ENCODE data around the gene HEATR1.

Gene HEATR1

GRCh38 chr1:236561976-236562375 is 42.3 kb downstream of the HEATR1 start:
- in situ Hi-C loops (cut with HindIII; ENCODE audit: low pct_ligation_motif_present, low sequenced_read_pairs), result no loop called here
- no peak for DNase-seq
- no peaks in the 10 kb centered on the region for H3K27me3 ChIP-seq (replicated peaks)
- no peak overlapping the region for H3K4me3 ChIP-seq (ENCODE audit: low read depth, low read length)
- H3K27ac ChIP-seq, result no peak overlapping the region
- TF ChIP-seq CTCF (IDR thresholded peaks at IDR 0.05; ENCODE audit: low read depth, low read length, missing control alignments), result no peak
- peaks cover 70% of the 10 kb centered on the region for H3K36me3 ChIP-seq (replicated peaks)

- Histone ChIP-seq H3K4me3 (ENCODE audit: low read depth, low read length) (no peak overlapping the region), H3K36me3 (replicated peaks) (peaks cover 71% of the 10 kb centered on the region), H3K27me3 (replicated peaks) (no peaks in the 10 kb centered on the region), H3K27ac (no peak overlapping the region)
- in situ Hi-C loops (cut with HindIII; ENCODE audit: low pct_ligation_motif_present, low sequenced_read_pairs), result no loop called here
- no peak for DNase-seq
- peak; percentile 31 for TF ChIP-seq CTCF (IDR thresholded peaks at IDR 0.05; ENCODE audit: low read depth, low read length, missing control alignments)
Measured at GRCh38 chr1:236560213-236560771, 44.0 kb downstream of the HEATR1 start.

- no peaks in the 10 kb centered on the region for H3K27me3 ChIP-seq (replicated peaks)
- TF ChIP-seq CTCF (IDR thresholded peaks at IDR 0.05; ENCODE audit: low read depth, low read length, missing control alignments), result no peak
- no peak for DNase-seq
- H3K27ac ChIP-seq, result no peak overlapping the region
- in situ Hi-C loops (cut with HindIII; ENCODE audit: low pct_ligation_motif_present, low sequenced_read_pairs), result no loop called here
- peaks cover 71% of the 10 kb centered on the region for H3K36me3 ChIP-seq (replicated peaks)
- H3K4me3 ChIP-seq (ENCODE audit: low read depth, low read length), result no peak overlapping the region
Measured at GRCh38 chr1:236558846-236559245, 45.5 kb downstream of the HEATR1 start.

- H3K27me3 ChIP-seq (replicated peaks), result no peaks in the 10 kb centered on the region
- in situ Hi-C loops (cut with HindIII; ENCODE audit: low pct_ligation_motif_present, low sequenced_read_pairs), result no loop called here
- TF ChIP-seq CTCF (IDR thresholded peaks at IDR 0.05; ENCODE audit: low read depth, low read length, missing control alignments), result no peak
- no peak for DNase-seq
- peaks cover 75% of the 10 kb centered on the region for H3K36me3 ChIP-seq (replicated peaks)
- H3K4me3 ChIP-seq (ENCODE audit: low read depth, low read length), result no peak overlapping the region
- no peak overlapping the region for H3K27ac ChIP-seq
Measured at GRCh38 chr1:236558081-236558480, 46.2 kb downstream of the HEATR1 start.

- TF ChIP-seq CTCF (IDR thresholded peaks at IDR 0.05; ENCODE audit: low read depth, low read length, missing control alignments), result no peak
- in situ Hi-C loops (cut with HindIII; ENCODE audit: low pct_ligation_motif_present, low sequenced_read_pairs), result no loop called here
- Histone ChIP-seq H3K4me3 (ENCODE audit: low read depth, low read length) (no peak overlapping the region), H3K36me3 (replicated peaks) (peaks cover 77% of the 10 kb centered on the region), H3K27ac (no peak overlapping the region), H3K27me3 (replicated peaks) (no peaks in the 10 kb centered on the region)
- DNase-seq, result no peak
Measured at GRCh38 chr1:236556606-236557005, 47.7 kb downstream of the HEATR1 start.

GRCh38 chr1:236553370-236553769 is 50.9 kb downstream of the HEATR1 start:
- no peak for DNase-seq
- Histone ChIP-seq H3K27ac (no peak overlapping the region), H3K36me3 (replicated peaks) (peaks cover 91% of the 10 kb centered on the region), H3K27me3 (replicated peaks) (no peaks in the 10 kb centered on the region), H3K4me3 (ENCODE audit: low read depth, low read length) (no peak overlapping the region)
- TF ChIP-seq CTCF (IDR thresholded peaks at IDR 0.05; ENCODE audit: low read depth, low read length, missing control alignments), result no peak
- in situ Hi-C loops (cut with HindIII; ENCODE audit: low pct_ligation_motif_present, low sequenced_read_pairs), result no loop called here

Measured in brain microvascular endothelial cell (primary cell).